ENCODE data around the gene ARHGEF19. TPM values are rescaled to one million over a fixed set of nuclear protein-coding genes. Genes with fewer than 3 reads are reported as not detected.
A peak's percentile ranks its signal among the peaks of the same experiment; 100 is the strongest.

Gene ARHGEF19
- total and polyA plus RNA-seq, 2 of the 13 experiments (the other 11 are each of a cell fraction or from before 2014, with no cell fraction given) = 1.7 to 1.8 TPM

DNA sequence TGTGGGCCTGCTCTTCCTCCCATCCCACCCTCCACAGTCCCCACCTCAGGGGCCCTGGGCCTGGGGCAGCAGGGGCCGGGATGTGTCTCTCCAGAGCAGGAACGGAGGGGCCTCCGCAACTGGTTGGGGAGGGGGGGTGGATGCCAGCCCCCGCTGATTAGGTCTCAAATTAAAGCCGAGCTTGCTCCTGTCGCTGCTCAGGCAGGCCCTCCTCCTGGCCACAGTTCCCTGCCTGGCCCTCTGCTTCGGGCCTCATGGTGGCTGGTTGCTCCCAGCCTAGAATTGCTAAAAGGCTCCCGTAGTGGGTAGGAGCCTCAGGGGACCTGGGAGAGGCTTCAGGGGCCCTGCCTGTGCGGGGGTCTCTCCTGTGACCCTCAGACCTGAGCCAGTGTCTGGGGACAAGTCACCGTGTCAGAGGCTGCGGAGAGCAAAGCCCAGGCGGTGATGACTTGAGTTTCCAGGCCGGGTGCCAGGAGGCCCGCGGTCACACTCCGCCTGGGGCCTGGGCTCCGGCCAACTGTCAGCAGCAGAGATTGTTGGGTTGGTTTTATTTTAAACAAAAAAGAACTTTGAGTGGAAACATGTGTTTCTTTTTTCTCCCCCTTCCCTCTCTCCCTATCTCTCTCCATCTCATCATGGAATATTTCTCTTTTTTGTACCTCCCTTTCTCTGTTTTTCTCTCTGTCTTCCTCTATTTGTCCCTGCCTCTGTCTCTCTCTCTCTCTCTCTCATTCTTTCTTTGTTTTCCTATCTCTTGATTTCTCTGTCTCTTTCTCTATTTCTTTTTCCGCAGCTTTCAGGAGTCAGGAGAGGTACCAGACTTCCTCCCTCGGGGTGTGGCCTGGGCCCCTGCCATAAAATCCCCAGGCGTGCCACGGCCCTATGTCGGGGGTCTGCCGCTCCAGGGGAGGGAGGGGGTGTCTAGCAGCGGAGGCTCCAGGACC, 36.6 kb downstream of the ARHGEF19 start (continued):
- no peak for TF ChIP-seq FOXK1 (CRISPR knock-in tag; IDR thresholded peaks at IDR 0.05; ENCODE audit: borderline replicate concordance, low read depth)
- TF ChIP-seq ZBTB42 (CRISPR knock-in tag; IDR thresholded peaks at IDR 0.05) = no peak
- TF ChIP-seq DMTF1 (CRISPR knock-in tag; IDR thresholded peaks at IDR 0.05) = no peak
- TF ChIP-seq, protein P1, sequence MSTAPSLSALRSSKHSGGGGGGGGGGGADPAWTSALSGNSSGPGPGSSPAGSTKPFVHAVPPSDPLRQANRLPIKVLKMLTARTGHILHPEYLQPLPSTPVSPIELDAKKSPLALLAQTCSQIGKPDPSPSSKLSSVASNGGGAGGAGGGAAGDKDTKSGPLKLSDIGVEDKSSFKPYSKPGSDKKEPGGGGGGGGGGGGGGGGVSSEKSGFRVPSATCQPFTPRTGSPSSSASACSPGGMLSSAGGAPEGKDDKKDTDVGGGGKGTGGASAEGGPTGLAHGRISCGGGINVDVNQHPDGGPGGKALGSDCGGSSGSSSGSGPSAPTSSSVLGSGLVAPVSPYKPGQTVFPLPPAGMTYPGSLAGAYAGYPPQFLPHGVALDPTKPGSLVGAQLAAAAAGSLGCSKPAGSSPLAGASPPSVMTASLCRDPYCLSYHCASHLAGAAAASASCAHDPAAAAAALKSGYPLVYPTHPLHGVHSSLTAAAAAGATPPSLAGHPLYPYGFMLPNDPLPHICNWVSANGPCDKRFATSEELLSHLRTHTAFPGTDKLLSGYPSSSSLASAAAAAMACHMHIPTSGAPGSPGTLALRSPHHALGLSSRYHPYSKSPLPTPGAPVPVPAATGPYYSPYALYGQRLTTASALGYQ (CRISPR knock-in tag; IDR thresholded peaks at IDR 0.05) = 0 out of 2 replicates have a peak, but pooled peaks have one; percentile 46
- peak; percentile 11; the same call in 1 of the 2 replicates for TF ChIP-seq TBX2 (CRISPR knock-in tag; IDR thresholded peaks at IDR 0.05; ENCODE audit: borderline replicate concordance)
- TF ChIP-seq EED (CRISPR knock-in tag; IDR thresholded peaks at IDR 0.05) = no peak
- no peak for TF ChIP-seq PHB2 (IDR thresholded peaks at IDR 0.05; ENCODE audit: partially characterized antibody)
- no peak for TF ChIP-seq MYNN (CRISPR knock-in tag; IDR thresholded peaks at IDR 0.05; ENCODE audit: low read depth)
- TF ChIP-seq ETS1 (CRISPR knock-in tag; IDR thresholded peaks at IDR 0.05) = no peak
- no peak for TF ChIP-seq ZFP82 (CRISPR knock-in tag; IDR thresholded peaks at IDR 0.05; ENCODE audit: borderline replicate concordance)
- TF ChIP-seq ATM (IDR thresholded peaks at IDR 0.05; ENCODE audit: borderline replicate concordance) = no peak
- TF ChIP-seq SOX5 (CRISPR knock-in tag; IDR thresholded peaks at IDR 0.05; ENCODE audit: borderline replicate concordance) = no peak; the same call in 1 of the 2 replicates
- no peak for TF ChIP-seq HCFC1 (IDR thresholded peaks at IDR 0.05; ENCODE audit: low read depth, low read length)
- TF ChIP-seq ZNF121 (CRISPR knock-in tag; IDR thresholded peaks at IDR 0.05) = no peak
- TF ChIP-seq THYN1 (CRISPR knock-in tag; IDR thresholded peaks at IDR 0.05; ENCODE audit: borderline replicate concordance, low read depth) = no peak
- TF ChIP-seq GABPA (IDR thresholded peaks at IDR 0.05; ENCODE audit: low read depth, low read length) = no peak
- TF ChIP-seq GABPA (CRISPR knock-in tag; IDR thresholded peaks at IDR 0.05; ENCODE audit: low read depth) = no peak
- no peak for TF ChIP-seq HOXD1 (CRISPR knock-in tag; IDR thresholded peaks at IDR 0.05)
- TF ChIP-seq ZNF704 (CRISPR knock-in tag; IDR thresholded peaks at IDR 0.05; ENCODE audit: borderline replicate concordance) = no peak
- TF ChIP-seq MAZ (IDR thresholded peaks at IDR 0.05; ENCODE audit: borderline replicate concordance, low read depth, low read length) = no peak
- TF ChIP-seq MAZ (CRISPR knock-in tag; IDR thresholded peaks at IDR 0.05; ENCODE audit: low read depth) = no peak
- no peak for TF ChIP-seq ZNF343 (CRISPR knock-in tag; IDR thresholded peaks at IDR 0.05)
- TF ChIP-seq SYNCRIP (IDR thresholded peaks at IDR 0.05; ENCODE audit: insufficient read depth, low read depth, low read length) = no peak
- no peak for TF ChIP-seq ZNF619 (CRISPR knock-in tag; IDR thresholded peaks at IDR 0.05)

Measured in HepG2 (cell line).